Measurements from ENCODE around the gene CCDC92. TPM values are rescaled to one million over a fixed set of nuclear protein-coding genes. Genes with fewer than 3 reads are reported as not detected.
A peak's percentile ranks its signal among the peaks of the same experiment; 100 is the strongest.

CCDC92 gene
- total RNA-seq, 2 experiments from 2014 or later, result 20.3 to 20.5 TPM

DNA sequence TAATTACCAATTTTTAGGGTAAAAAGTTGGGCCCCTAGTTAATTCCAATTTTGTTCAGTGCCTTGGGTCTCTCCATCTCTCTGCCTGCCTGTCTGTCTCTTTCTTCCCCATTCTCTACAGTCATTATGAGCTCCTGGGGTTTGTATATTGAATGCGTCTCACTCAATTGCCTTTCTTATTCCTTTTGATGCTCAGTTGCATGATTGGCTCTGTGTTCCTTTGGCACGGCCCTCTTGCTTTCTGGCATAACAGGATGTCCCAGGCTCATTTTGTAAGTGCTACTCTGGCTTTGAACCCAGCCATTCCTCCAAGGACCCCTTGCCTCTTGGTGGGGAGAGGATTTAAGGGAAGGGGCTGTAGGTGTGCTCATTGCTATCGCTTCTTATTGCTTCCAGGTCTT lies 36.0 kb upstream of the CCDC92 start:
- no peak overlapping the region for H3K4me3 Mint-ChIP-seq
- ChIA-PET POLR2A (no interaction called here), CTCF (no interaction called here)
- H3K36me3 Mint-ChIP-seq (ENCODE audit: low read depth), result peaks cover 31% of the 10 kb centered on the region
- no peaks in the 10 kb centered on the region for H3K9me3 Mint-ChIP-seq
- no peak overlapping the region for H3K27ac Mint-ChIP-seq
- H3K27me3 Mint-ChIP-seq, result no peaks in the 10 kb centered on the region
- no peak for DNase-seq
- peaks cover 28% of the 10 kb centered on the region for H3K4me1 Mint-ChIP-seq

DNA sequence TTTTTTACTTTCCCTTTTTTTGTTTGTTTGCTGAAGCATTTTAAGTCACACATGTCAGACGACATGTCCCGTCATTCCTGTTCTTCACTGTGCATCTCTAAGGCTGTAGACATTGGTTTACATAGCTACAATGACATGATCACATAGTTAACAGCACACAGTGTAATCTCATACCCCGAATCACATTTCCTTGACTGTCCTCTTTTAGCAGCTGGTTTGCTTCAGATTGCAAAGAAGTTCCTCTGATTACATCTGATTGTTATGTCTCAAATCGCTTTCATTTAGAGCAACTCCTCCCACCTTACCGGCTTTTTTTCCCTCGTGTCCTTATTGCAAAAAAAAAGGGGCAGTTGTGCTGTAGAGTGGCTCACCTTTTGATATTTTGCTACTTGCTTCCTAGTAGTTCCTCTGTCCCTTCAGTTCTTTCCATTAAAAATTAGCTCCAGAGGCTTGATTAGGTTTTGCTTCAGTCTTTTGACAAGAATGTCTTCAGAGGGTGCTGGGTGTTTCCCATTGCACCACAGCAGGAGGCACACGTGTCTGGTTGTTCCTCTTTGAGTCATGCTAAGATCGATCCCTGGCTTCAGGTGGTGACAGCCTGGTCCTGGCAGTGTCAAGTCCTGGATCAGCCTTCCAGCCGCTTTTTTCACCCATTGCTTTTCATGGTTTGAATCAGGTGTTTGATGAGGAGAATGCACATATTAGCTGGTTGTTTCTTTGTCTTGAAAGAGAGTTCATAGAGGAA lies 35.4 kb upstream of the CCDC92 start:
- POLR2A ChIA-PET, result no interaction called here
- H3K4me3 Mint-ChIP-seq, result no peak overlapping the region
- H3K27me3 Mint-ChIP-seq, result no peaks in the 10 kb centered on the region
- no peak overlapping the region for H3K27ac Mint-ChIP-seq
- CTCF ChIA-PET, result no interaction called here
- peaks cover 28% of the 10 kb centered on the region for H3K4me1 Mint-ChIP-seq
- peaks cover 25% of the 10 kb centered on the region for H3K36me3 Mint-ChIP-seq (ENCODE audit: low read depth)
- no peak for DNase-seq
- H3K9me3 Mint-ChIP-seq, result no peaks in the 10 kb centered on the region

DNA sequence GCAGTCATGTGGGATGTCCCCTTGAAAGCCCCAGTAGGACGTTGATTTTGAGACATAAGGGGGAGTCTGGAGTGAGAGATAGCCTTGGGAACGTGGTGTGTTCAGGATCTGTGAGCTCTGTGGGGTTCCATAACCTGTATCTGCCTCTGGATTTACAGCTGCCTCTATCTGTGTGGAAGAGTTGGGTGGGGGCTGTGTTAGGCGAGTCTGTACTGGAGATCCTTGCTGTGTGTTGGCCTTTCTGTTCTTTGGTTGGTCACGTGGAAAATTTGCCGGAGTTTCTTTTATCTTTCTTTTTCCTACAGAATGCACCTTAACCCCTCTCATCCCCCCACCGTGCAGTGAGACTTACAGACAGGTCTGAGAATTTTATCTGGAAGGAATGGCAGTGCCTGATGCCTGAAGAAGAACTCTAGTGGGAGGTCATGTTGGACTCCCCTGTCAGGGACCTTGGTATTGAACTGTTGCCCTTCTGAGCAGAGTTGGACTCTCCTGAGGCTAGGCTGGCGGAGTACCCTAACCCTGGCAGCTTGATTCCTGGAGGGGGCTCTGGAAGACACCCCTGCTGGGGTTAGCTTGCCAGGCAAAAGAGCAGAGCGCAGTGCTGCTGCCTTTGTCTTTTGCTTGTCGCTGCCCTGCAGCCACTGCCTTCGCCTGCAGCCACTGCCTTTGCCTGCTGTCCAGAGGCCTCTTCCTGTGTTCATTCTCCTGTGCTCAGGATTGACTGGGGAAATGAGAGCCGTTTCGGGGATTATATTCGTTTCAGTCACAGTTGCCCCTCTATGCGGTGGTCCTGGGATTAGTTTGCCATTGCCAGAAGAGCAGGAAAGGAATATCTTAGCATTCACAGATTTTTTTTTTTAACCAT lies 34.4 kb upstream of the CCDC92 start:
- Mint-ChIP-seq H3K27ac (peak overlapping the region; percentile 7), H3K9me3 (no peaks in the 10 kb centered on the region), H3K4me3 (no peak overlapping the region), H3K27me3 (no peaks in the 10 kb centered on the region), H3K36me3 (ENCODE audit: low read depth) (peaks cover 18% of the 10 kb centered on the region), H3K4me1 (peaks cover 28% of the 10 kb centered on the region)
- ChIA-PET CTCF (interaction anchor here (0.8 to 1.2 kb wide), 4 partner anchors 24 to 102 kb away, joined by 3 to 4 read pairs (median 4); no protein-coding TSS in a partner anchor), POLR2A (no interaction called here)
- no peak for DNase-seq

DNA sequence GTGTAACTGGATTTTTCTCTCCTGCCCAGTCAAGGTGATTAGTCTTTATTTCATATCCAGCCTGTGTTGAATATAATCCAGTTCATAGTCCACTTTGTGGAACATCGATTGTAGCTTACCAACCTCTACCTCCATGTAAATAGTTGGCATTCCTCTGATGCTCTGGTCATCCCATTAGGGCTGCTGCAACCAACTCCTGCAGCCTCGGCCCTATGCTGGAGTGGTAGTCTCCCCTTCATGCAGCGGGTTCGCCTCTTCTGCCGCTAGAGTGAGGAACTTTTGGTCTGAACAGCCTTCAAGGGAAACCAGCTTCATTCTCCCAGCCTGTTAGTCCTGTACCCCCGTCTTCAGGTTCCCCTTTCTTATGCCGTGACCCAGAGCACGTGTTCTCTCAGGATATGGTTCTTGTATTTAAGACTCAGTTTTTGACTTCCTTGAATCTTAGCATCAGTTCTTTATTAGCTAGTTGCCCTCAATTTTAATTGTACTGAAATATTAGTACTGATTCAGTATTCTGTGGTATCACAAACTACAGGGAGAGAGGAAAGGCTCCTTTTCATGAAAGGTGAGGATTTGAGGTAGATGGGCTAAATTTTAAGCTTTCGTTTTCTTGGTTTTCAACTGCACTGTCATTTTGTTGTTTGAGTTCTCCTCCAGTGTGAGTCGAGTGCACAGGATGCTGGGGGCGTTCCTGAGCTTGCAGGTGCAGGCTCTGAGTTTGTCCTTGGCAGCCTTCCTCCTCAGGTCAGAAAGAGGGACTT lies 33.6 kb upstream of the CCDC92 start:
- H3K27ac Mint-ChIP-seq, result peak overlapping the region; percentile 7
- no peak overlapping the region for H3K4me3 Mint-ChIP-seq
- no peaks in the 10 kb centered on the region for H3K27me3 Mint-ChIP-seq
- peaks cover 12% of the 10 kb centered on the region for H3K36me3 Mint-ChIP-seq (ENCODE audit: low read depth)
- DNase-seq, result peak; percentile 24
- POLR2A ChIA-PET, result no interaction called here
- CTCF ChIA-PET, result interaction anchor here (0.8 to 1.2 kb wide), 4 partner anchors 23 to 101 kb away, joined by 3 to 4 read pairs (median 4); no protein-coding TSS in a partner anchor
- no peaks in the 10 kb centered on the region for H3K9me3 Mint-ChIP-seq
- H3K4me1 Mint-ChIP-seq, result peaks cover 28% of the 10 kb centered on the region

DNA sequence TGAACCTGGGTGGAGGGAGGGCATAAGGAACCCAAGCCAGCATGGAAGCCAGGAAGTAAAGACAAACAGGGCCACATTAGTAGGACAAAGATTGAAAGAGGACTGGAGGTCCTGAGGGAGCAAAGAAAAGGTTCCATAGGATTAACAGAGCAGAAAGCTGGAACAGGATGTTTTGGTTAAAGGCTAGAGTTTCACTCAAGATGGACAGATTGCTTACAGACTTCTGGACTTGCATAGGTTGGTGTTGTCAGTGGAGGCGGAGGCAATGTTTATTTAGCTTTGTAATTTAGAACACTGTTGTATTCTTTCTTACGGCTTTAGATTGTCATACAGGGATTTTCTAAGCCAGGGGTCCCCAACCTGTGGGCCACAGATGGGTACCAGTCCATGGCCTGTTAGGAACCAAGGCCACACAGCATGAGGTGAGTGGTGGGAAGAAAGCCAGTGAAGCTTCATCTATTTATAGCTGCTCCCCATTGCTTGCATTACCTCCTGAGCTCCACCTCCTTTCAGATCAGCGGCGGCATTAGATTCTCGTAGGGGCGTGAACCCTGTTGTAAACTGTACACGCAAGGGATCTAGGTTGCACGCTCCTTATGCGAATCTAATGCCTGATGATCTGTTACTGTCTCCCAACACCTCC lies 31.7 kb upstream of the CCDC92 start:
- no peak for DNase-seq
- Mint-ChIP-seq H3K4me1 (peaks cover 23% of the 10 kb centered on the region), H3K27me3 (no peaks in the 10 kb centered on the region), H3K9me3 (no peaks in the 10 kb centered on the region), H3K27ac (no peak overlapping the region), H3K4me3 (no peak overlapping the region), H3K36me3 (ENCODE audit: low read depth) (peaks cover 5% of the 10 kb centered on the region)
- POLR2A ChIA-PET, result no interaction called here
- CTCF ChIA-PET, result interaction anchor here (1.0 kb wide), 1 partner anchor 42 kb away, joined by 3 read pairs; no protein-coding TSS in a partner anchor

DNA sequence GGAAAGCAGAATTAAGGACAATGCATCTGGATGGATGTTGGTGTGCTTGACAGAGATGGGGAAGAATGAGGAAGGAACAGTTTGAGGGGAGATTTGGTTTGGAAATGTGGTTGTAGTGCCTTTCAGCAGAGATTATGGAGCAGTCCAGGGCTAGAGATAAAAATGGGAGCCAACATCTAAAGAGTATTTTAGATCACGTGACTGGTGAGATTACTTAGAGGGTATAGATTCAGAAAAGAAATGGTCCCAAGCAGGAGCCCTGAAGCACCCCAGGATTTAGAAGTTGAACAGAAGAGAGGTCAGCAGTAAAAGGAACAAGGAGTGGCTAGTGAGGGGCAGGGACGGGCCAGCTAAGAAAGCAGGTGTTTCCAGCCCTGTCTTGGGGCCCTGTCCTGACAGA lies 30.0 kb upstream of the CCDC92 start:
- H3K4me3 Mint-ChIP-seq, result no peak overlapping the region
- POLR2A ChIA-PET, result no interaction called here
- CTCF ChIA-PET, result no interaction called here
- no peaks in the 10 kb centered on the region for H3K27me3 Mint-ChIP-seq
- H3K9me3 Mint-ChIP-seq, result no peaks in the 10 kb centered on the region
- H3K4me1 Mint-ChIP-seq, result peaks cover 17% of the 10 kb centered on the region
- H3K36me3 Mint-ChIP-seq (ENCODE audit: low read depth), result peaks cover 4% of the 10 kb centered on the region
- H3K27ac Mint-ChIP-seq, result no peak overlapping the region
- no peak for DNase-seq

DNA sequence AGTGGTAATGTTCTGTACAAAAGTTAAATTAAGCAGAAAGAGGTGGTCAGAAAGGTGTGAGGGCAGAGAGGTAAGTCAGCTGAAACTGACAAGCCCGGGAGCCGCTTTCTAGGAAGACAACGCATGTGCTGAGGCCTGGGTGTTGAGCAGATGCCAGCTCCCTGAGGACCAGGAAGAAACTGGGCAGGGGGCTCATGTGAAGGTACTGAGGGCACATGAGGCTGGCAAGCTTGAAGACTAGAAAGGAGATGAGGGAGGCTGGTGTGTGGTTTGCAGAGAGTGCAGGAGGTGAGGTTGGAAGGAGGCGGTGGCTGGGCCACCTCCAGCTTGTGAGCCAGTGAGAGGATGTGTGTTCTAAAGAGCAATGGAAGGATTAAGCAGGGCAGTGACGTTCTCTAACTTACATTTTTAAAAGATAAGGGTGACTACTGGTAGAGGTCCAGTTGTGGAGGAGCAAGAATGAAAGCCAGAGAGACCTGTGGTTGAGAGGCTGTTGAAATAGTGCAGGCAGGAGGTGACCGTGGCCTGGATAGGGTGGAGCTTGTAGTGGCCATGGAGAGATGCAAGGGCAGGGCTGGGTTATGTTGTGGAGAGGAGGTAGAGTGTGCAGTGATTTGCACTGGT lies 29.5 kb upstream of the CCDC92 start:
- Mint-ChIP-seq H3K27ac (no peak overlapping the region), H3K27me3 (no peaks in the 10 kb centered on the region), H3K4me1 (peaks cover 16% of the 10 kb centered on the region), H3K9me3 (no peaks in the 10 kb centered on the region), H3K4me3 (no peak overlapping the region), H3K36me3 (ENCODE audit: low read depth) (peaks cover 3% of the 10 kb centered on the region)
- ChIA-PET POLR2A (no interaction called here), CTCF (no interaction called here)
- DNase-seq, result no peak

DNA sequence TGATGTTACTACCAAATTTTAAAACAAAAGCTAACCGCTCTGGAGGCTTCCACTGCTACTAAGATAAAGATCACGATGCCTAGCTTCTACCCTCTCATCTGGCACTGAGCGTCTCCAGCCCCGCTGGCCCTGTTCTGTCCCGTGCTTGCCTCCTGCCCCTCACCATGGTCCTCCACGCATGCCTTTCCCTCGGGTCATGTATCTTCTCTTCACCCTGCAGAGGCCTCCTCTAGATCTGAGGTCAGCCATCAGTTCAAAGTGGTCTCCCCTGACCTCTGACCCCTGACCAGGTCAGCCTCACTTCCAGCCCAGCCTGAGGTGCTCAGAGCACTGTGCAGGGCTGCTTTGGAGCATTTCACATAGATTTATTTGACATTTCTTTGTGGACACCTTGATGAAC lies 28.7 kb upstream of the CCDC92 start:
- CTCF ChIA-PET, result interaction anchor here (1.8 kb wide), 1 partner anchor 31 kb away, joined by 6 read pairs; no protein-coding TSS in a partner anchor
- Mint-ChIP-seq H3K4me1 (peaks cover 14% of the 10 kb centered on the region), H3K4me3 (no peak overlapping the region), H3K27ac (no peak overlapping the region), H3K27me3 (no peaks in the 10 kb centered on the region), H3K9me3 (no peaks in the 10 kb centered on the region), H3K36me3 (ENCODE audit: low read depth) (peaks cover 3% of the 10 kb centered on the region)
- DNase-seq, result no peak
- POLR2A ChIA-PET, result no interaction called here

DNA sequence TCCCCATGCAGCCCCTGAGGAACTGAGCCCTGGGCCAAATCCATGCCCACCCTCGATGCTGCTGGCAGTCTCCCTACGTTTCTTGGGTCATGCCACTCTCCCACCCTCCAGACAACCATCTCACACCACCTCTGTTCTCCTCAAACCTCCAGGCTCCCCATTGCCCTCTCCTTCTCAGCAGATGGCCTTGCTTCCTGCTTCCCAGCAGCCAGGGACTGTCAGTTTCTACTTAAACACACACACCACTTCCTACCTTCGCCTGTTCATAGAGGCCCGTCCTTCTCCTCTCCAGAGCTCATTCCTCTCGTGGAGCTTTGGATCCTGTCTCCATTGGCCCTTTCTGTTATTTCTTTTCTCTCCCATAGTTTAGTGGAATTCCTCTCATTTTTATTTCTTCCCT lies 27.5 kb upstream of the CCDC92 start:
- peaks cover 8% of the 10 kb centered on the region for H3K4me1 Mint-ChIP-seq
- no peaks in the 10 kb centered on the region for H3K9me3 Mint-ChIP-seq
- H3K27ac Mint-ChIP-seq, result no peak overlapping the region
- ChIA-PET POLR2A (no interaction called here), CTCF (interaction anchor here (1.1 to 1.8 kb wide), 2 partner anchors 32 to 95 kb away, joined by 4 to 6 read pairs; no protein-coding TSS in a partner anchor)
- no peak overlapping the region for H3K4me3 Mint-ChIP-seq
- H3K36me3 Mint-ChIP-seq (ENCODE audit: low read depth), result peaks cover 3% of the 10 kb centered on the region
- no peaks in the 10 kb centered on the region for H3K27me3 Mint-ChIP-seq
- no peak for DNase-seq

DNA sequence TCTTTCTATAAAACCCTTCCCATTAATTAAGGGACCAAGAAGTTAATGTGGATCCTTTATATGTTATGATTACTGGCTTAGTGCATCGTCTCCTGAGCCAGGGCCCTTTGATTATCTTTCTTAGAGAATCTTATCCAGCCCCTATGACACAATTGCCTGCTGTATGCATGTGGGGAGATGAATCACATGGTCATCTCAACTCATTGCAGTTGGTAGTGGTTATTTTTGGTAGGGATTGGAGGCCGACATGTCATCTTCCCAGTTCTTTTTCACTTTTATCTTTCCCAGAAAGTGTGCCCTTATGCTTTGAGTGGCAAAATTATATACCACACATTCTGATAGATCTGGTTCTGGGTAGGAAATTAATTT lies 26.3 kb upstream of the CCDC92 start:
- ChIA-PET POLR2A (no interaction called here), CTCF (interaction anchor here (1.1 kb wide), 1 partner anchor 94 kb away, joined by 4 read pairs; no protein-coding TSS in a partner anchor)
- Mint-ChIP-seq H3K9me3 (no peaks in the 10 kb centered on the region), H3K27me3 (no peaks in the 10 kb centered on the region), H3K36me3 (ENCODE audit: low read depth) (peaks cover 3% of the 10 kb centered on the region), H3K4me1 (peaks cover 14% of the 10 kb centered on the region), H3K4me3 (no peak overlapping the region), H3K27ac (no peak overlapping the region)
- DNase-seq, result no peak

DNA sequence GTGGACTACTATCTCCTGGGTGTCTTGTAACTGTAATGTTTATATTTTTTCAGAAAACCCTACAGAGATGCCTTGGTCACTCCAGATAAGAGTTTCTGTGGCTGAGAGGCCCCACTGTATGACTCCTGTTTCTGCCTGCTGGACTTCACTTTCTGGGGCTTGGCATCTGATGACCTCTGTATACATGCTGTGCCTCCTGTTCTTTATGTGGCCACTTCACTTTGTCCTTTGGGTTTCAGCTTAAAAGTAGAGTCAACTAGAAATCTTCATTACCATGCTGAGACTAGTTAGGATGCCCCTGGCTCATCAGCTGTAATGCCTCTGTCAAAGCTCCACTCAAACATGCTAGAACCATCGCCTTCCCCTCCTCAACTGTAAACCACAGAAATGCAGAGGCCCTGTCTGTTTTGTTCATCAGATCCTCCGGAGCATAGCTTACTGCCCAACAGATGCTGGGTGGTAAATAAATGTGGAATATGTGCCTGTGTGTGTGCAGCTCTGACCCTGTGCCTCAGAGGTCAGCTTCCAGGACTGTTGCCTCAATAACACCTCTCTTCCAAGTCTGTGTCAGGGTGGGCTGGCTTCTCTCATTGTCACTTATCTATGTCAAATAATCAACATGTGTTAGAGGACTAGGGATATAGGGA lies 25.8 kb upstream of the CCDC92 start:
- Mint-ChIP-seq H3K27me3 (no peaks in the 10 kb centered on the region), H3K4me3 (no peak overlapping the region), H3K27ac (no peak overlapping the region), H3K4me1 (peaks cover 14% of the 10 kb centered on the region), H3K9me3 (no peaks in the 10 kb centered on the region), H3K36me3 (ENCODE audit: low read depth) (peaks cover 5% of the 10 kb centered on the region)
- ChIA-PET POLR2A (no interaction called here), CTCF (interaction anchor here (0.6 kb wide), 1 partner anchor 777 kb away, joined by 6 read pairs; no protein-coding TSS in a partner anchor)
- no peak for DNase-seq

DNA sequence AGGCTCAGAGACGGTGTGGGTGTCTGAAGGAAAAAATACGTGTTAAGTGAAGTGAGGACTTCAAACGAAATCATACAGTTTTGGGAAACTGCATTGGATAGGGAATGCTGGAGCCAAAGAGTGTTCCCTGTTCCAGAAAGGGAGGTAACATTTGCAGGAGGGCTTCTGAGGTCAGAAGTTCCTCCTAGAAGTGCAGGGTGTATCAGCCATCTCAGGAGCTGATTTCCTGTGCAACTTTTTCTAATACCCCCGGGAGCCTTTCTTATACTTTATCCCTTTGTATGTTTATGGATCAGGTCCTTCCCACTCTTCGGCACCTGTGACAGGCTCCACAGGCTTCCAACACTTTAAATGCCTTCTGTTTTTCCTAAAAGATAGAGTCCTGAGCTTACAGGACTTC lies 25.3 kb upstream of the CCDC92 start:
- CTCF ChIA-PET, result interaction anchor here (0.6 kb wide), 1 partner anchor 777 kb away, joined by 6 read pairs; no protein-coding TSS in a partner anchor
- Mint-ChIP-seq H3K27me3 (no peaks in the 10 kb centered on the region), H3K4me3 (no peak overlapping the region), H3K9me3 (no peaks in the 10 kb centered on the region), H3K27ac (no peak overlapping the region), H3K36me3 (ENCODE audit: low read depth) (peaks cover 5% of the 10 kb centered on the region), H3K4me1 (peaks cover 14% of the 10 kb centered on the region)
- POLR2A ChIA-PET, result no interaction called here
- no peak for DNase-seq
